ENCODE results near the gene OSBPL9. TPM values are rescaled to one million over a fixed set of nuclear protein-coding genes. Genes with fewer than 3 reads are reported as not detected.
"Not testable (repeated sequence)": the region's sequence is repeated elsewhere in the genome, so short reads cannot be mapped to it uniquely, and the experiment has no call there.

The OSBPL9 gene
- total and polyA plus RNA-seq, 8 donors, result 30.7 to 51.0 (median 35.6) TPM

- WGBS, 2 donors, result 88 to 94% methylated on average over 1 of the region's 1 CpG
- Histone ChIP-seq H3K4me3 (no peak overlapping the region), H3K27ac (no peak overlapping the region), H3K9me3 (no peaks in the 10 kb centered on the region), H3K4me1 (no peaks in the 10 kb centered on the region), H3K27me3 (no peaks in the 10 kb centered on the region), H3K36me3 (peaks cover 0 to 22% (median 4%) of the 10 kb centered on the region in 3 donors)
- FAIRE-seq, result no peak
- intact Hi-C loops (cut with DNase I), result no loop called here
- DNase-seq, result no peak
- no peak for TF ChIP-seq CTCF (IDR thresholded peaks at IDR 0.05)
- ATAC-seq, result no peak
Observed at GRCh38 chr1:51814513-51814912, 197.6 kb downstream of the OSBPL9 start.

- H3K36me3 ChIP-seq, result peaks cover 0 to 14% (median 4%) of the 10 kb centered on the region in 3 donors
- ATAC-seq, result peak in 2 of 4 donors; percentile 58 to 66
- DNase-seq, result no peak
- H3K9me3 ChIP-seq, result no peaks in the 10 kb centered on the region
- no peak overlapping the region for H3K4me3 ChIP-seq
- H3K27me3 ChIP-seq, result no peaks in the 10 kb centered on the region
- no peaks in the 10 kb centered on the region for H3K4me1 ChIP-seq
- peak overlapping the region in 1 of 4 donors; percentile 35 for H3K27ac ChIP-seq
- WGBS, 2 donors, result 50 to 66% methylated on average over 3 of the region's 3 CpGs
- TF ChIP-seq CTCF (IDR thresholded peaks at IDR 0.05), result no peak
- intact Hi-C loops (cut with DNase I), result no loop called here
- FAIRE-seq, result no peak
Observed at GRCh38 chr1:51818487-51818886, 201.6 kb downstream of the OSBPL9 start.

GRCh38 chr1:51819021-51819420 lies 202.1 kb downstream of the OSBPL9 start:
- ATAC-seq; H3K4me3 ChIP-seq; DNase-seq; FAIRE-seq; H3K4me1 ChIP-seq; intact Hi-C loops (cut with DNase I); H3K9me3 ChIP-seq; H3K27me3 ChIP-seq: not testable (repeated sequence)
- peaks cover 0 to 15% (median 4%) of the 10 kb centered on the region in 3 donors for H3K36me3 ChIP-seq
- peak overlapping the region in 1 of 4 donors; percentile 16 for H3K27ac ChIP-seq
- 83 to 88% methylated on average over 9 of the region's 9 CpGs for WGBS, 2 donors

- intact Hi-C loops (cut with DNase I), result no loop called here
- Histone ChIP-seq H3K27ac (no peak overlapping the region), H3K9me3 (no peaks in the 10 kb centered on the region), H3K36me3 (peaks cover 0 to 15% (median 4%) of the 10 kb centered on the region in 3 donors), H3K27me3 (no peaks in the 10 kb centered on the region), H3K4me3 (no peak overlapping the region), H3K4me1 (no peaks in the 10 kb centered on the region)
- whole genome bisulfite sequencing, 2 donors, result 94 to 97% methylated on average over 1 of the region's 1 CpG
- no peak for FAIRE-seq
- no peak for TF ChIP-seq CTCF (IDR thresholded peaks at IDR 0.05)
- ATAC-seq, result no peak
- no peak for DNase-seq
Observed at GRCh38 chr1:51819810-51820209, 202.9 kb downstream of the OSBPL9 start.

GRCh38 chr1:51829058-51829457 lies 212.2 kb downstream of the OSBPL9 start:
- no peak overlapping the region for H3K27ac ChIP-seq
- H3K36me3 ChIP-seq, result peaks cover 0 to 6% (median 0%) of the 10 kb centered on the region in 3 donors
- no peaks in the 10 kb centered on the region for H3K4me1 ChIP-seq
- intact Hi-C loops (cut with DNase I), result no loop called here
- FAIRE-seq, result no peak
- no peak for DNase-seq
- 96 to 97% methylated on average over 2 of the region's 2 CpGs for WGBS, 2 donors
- H3K27me3 ChIP-seq, result no peaks in the 10 kb centered on the region
- H3K9me3 ChIP-seq, result no peaks in the 10 kb centered on the region
- no peak for TF ChIP-seq CTCF (IDR thresholded peaks at IDR 0.05)
- H3K4me3 ChIP-seq, result no peak overlapping the region
- no peak for ATAC-seq

Measured in pancreas (tissue), 10 donors.